NCI-H345 treated with DMSO at 0.1 percent for 48 hours (cell line): ENCODE data around the gene PTPRR.

Source experiments
- DNase-seq: peaks from one replicate; lab custom pipeline; 2025; ENCODE audit not compliant: unreplicated experiment; lab: John Stamatoyannopoulos, UW

PTPRR gene

GRCh38 chr12:70615174-70615866 lies 305.2 kb downstream of the PTPRR start:
- no peak for DNase-seq

- no peak for DNase-seq
Measured at GRCh38 chr12:70609739-70610491, 310.6 kb downstream of the PTPRR start.

- no peak for DNase-seq
Measured at GRCh38 chr12:70609203-70609602, 311.3 kb downstream of the PTPRR start.

GRCh38 chr12:70608184-70608583 lies 312.4 kb downstream of the PTPRR start:
- DNase-seq, result no peak

GRCh38 chr12:70607107-70607506 lies 313.4 kb downstream of the PTPRR start:
- no peak for DNase-seq

GRCh38 chr12:70605976-70606375 lies 314.6 kb downstream of the PTPRR start:
- no peak for DNase-seq

GRCh38 chr12:70604662-70605061 lies 315.9 kb downstream of the PTPRR start:
- DNase-seq, result no peak

GRCh38 chr12:70603044-70603443 lies 317.5 kb downstream of the PTPRR start:
- no peak for DNase-seq

- peak; percentile 87 for DNase-seq
Measured at GRCh38 chr12:70598467-70599193, 321.9 kb downstream of the PTPRR start.

GRCh38 chr12:70592664-70593063 lies 327.9 kb downstream of the PTPRR start:
- no peak for DNase-seq

- no peak for DNase-seq
Measured at GRCh38 chr12:70590549-70591226, 329.9 kb downstream of the PTPRR start.

GRCh38 chr12:70590051-70590450 lies 330.5 kb downstream of the PTPRR start:
- DNase-seq, result peak; percentile 54
